Muscle of leg (tissue), 11 donors: Measurements from ENCODE around the gene IMMP2L. TPM values are rescaled to one million over a fixed set of nuclear protein-coding genes. Genes with fewer than 3 reads are reported as not detected.
A peak's percentile ranks its signal among the peaks of the same experiment; 100 is the strongest.

Experiments used
- DNase-seq: peaks from one replicate; pipeline ENCODE4 v3.0.0; 2013
- H3K27ac ChIP-seq: one replicate; pipeline ENCODE4 v1.5.1; 2013; ENCODE audit warnings: mild to moderate bottlenecking, low read length, control low read depth
- H3K27me3 ChIP-seq: one replicate; pipeline ENCODE4 v1.6.1; 2013; ENCODE audit warnings: low read length; ENCODE audit not compliant: control insufficient read depth, insufficient read depth
- H3K36me3 ChIP-seq: one replicate; pipeline ENCODE4 v1.6.1; 2013; ENCODE audit warnings: low read length; ENCODE audit not compliant: control insufficient read depth, insufficient read depth
- H3K4me1 ChIP-seq: one replicate; pipeline ENCODE4 v1.6.1; 2013; ENCODE audit warnings: low read length; ENCODE audit not compliant: control insufficient read depth, insufficient read depth
- H3K4me3 ChIP-seq: one replicate; pipeline ENCODE4 v1.5.1; 2013; ENCODE audit warnings: low read length, control low read depth
- H3K9me3 ChIP-seq: replicated peaks from 2 replicates; pipeline ENCODE4 v1.6.1; 2013; ENCODE audit warnings: low read depth, low read length; ENCODE audit not compliant: control insufficient read depth
- WGBS: methylation state at CpG from one replicate; pipeline ENCODE4 v1.1.5; 2013; ENCODE audit warnings: missing lambda C conversion rate; ENCODE audit not compliant: insufficient coverage; 5-methylcytosine and 5-hydroxymethylcytosine counted together
- polyA plus RNA-seq, 8 donors: library from polyadenylated mRNA; unstranded; fragments of 120-200 nt; gene quantifications; one replicate each; pipeline versions ENCODE4 v1.2.1 to v1.2.3, GENCODE V29; 2013; ENCODE audit warnings: inconsistent platforms in 1 of 8, low replicate concordance in 1 of 8; ENCODE audit not compliant: insufficient read length in 8 of 8, insufficient read depth in 1 of 8
- total RNA-seq: library from RNA; stranded (reverse); fragments of 120-200 nt; gene quantifications from one replicate; pipeline ENCODE4 v1.2.4, GENCODE V29; 2013

The IMMP2L gene
- total and polyA plus RNA-seq, 9 donors, result 15.0 to 20.4 (median 17.1) TPM

DNA sequence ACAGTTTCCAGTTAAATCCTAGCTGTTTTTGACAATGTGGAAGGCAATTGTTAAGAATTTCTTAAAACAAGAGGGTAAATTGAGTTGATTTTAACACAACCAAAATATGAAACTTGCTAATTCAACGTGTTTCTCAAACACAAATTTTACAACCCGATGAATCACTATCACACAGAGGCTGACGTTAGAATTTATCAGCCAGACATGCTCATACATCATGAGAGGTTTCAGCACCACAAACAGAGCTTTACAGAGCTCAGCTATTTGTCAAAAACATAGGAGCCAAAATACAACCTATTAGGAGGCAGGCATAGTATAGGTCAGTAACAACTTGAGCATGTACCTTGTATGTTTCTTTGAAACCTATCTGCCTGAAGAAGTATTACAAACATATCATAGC, 435.3 kb downstream of the IMMP2L start:
- Histone ChIP-seq H3K27me3 (no peaks in the 10 kb centered on the region), H3K4me1 (no peaks in the 10 kb centered on the region), H3K9me3 (no peaks in the 10 kb centered on the region), H3K27ac (no peak overlapping the region), H3K36me3 (no peaks in the 10 kb centered on the region), H3K4me3 (no peak overlapping the region)
- DNase-seq, result no peak
- WGBS, result 30% methylated on average over 2 of the region's 3 CpGs

DNA sequence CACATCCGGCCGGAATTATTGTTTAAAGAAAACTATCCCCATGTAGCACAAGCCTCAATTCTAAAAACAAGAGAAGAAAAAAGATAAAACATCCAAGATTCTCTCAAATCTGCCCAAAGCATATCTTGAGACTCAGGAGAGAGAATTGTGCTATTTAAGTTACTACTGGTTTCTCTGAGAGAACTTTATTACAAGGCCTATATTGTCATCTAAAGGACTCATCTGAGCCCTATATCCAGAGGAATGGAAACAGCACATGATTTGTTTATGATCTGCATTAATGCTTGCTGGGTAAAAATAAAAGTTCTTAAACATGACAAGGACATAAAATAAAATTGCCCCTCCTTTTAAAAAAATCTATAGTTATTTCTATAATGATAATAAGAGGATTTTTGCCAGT, 446.3 kb downstream of the IMMP2L start:
- no CpG with 5 or more reads among the region's 2 CpGs for WGBS
- no peak for DNase-seq
- no peaks in the 10 kb centered on the region for H3K4me1 ChIP-seq

DNA sequence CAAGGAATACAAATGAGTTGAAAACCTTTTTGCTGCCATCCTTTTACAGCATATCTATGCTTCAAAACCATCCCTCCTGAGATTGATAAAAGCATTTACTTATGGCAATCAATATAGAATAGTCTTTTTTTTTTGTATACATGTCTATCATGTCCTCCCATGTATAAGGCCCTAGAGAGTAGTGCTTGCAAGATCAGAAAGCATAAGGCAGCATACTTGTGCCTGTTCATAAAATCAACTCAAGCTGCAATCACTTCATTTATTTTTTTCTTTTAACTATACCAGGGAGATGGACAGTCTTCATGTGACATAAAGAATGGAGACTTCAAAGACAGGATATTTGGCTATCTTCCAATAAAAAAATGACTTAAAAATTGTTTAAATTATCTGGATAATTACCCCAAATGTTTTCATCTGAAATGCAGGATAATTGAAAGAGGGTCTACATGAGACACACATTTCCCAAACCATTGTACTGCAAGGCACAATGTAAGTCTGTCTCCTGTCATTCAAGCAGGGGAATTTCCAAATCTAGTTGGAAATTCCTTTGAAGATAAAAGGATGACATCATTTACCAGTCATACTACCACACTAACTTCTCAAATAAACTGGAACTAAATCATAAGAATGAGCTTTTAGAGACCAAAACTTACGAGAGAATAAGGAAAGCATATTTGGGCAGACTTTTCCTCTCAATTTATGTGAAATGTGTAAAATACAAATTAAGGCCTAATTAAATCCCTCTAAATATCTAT, 448.9 kb downstream of the IMMP2L start:
- WGBS, result no CpG with 5 or more reads among the region's 1 CpG
- Histone ChIP-seq H3K36me3 (no peaks in the 10 kb centered on the region), H3K4me3 (no peak overlapping the region), H3K9me3 (no peaks in the 10 kb centered on the region), H3K27ac (no peak overlapping the region), H3K4me1 (no peaks in the 10 kb centered on the region), H3K27me3 (no peaks in the 10 kb centered on the region)
- DNase-seq, result no peak

More for the DNA sequence above, 446.3 kb downstream of the IMMP2L start:
- no peaks in the 10 kb centered on the region for H3K36me3 ChIP-seq
- no peak overlapping the region for H3K4me3 ChIP-seq
- H3K9me3 ChIP-seq, result no peaks in the 10 kb centered on the region
- H3K27me3 ChIP-seq, result no peaks in the 10 kb centered on the region
- no peak overlapping the region for H3K27ac ChIP-seq

DNA sequence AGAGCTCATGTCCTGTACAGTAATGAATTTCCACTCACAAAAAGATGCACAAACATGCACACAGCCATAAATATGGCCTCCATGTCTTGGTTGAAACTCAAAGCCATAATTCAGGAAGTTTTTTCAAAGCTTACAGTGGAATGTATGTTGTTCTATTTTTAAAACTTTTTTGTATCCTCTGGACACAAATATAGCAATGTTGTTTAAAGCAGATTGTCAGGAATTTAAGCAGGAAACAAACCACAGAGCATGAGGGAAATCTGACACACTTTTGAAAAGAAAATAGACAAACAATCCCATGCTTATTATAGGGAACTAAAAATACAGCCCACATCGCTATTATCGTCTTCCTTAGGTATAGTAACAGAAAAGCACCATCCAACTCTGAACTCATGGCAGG, 449.9 kb downstream of the IMMP2L start:
- no peaks in the 10 kb centered on the region for H3K4me1 ChIP-seq
- peak; percentile 40 for DNase-seq
- H3K27ac ChIP-seq, result no peak overlapping the region
- H3K36me3 ChIP-seq, result no peaks in the 10 kb centered on the region
- no peaks in the 10 kb centered on the region for H3K9me3 ChIP-seq
- WGBS, result no CpG with 5 or more reads among the region's 2 CpGs
- H3K4me3 ChIP-seq, result no peak overlapping the region
- no peaks in the 10 kb centered on the region for H3K27me3 ChIP-seq

DNA sequence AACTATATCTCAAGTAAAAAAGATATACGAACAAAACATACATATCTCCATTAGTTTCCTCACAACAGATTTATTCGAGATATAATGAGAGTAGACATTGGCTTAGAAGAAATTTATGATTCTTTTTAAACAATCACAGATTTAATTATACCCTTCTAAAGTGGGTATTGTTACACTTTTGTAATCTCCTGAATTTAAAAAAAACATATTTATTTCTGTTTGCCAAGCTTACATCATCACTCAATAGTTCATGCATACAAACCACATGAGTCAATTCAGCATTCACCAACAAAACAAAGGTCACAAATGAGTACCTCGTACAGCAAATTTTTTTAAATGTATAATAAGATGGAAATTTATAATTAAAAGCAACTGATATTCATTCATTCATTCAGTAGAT, 453.8 kb downstream of the IMMP2L start:
- Histone ChIP-seq H3K4me1 (no peaks in the 10 kb centered on the region), H3K9me3 (no peaks in the 10 kb centered on the region), H3K27me3 (no peaks in the 10 kb centered on the region), H3K27ac (no peak overlapping the region), H3K36me3 (no peaks in the 10 kb centered on the region), H3K4me3 (no peak overlapping the region)
- no CpG with 5 or more reads among the region's 3 CpGs for WGBS
- no peak for DNase-seq

DNA sequence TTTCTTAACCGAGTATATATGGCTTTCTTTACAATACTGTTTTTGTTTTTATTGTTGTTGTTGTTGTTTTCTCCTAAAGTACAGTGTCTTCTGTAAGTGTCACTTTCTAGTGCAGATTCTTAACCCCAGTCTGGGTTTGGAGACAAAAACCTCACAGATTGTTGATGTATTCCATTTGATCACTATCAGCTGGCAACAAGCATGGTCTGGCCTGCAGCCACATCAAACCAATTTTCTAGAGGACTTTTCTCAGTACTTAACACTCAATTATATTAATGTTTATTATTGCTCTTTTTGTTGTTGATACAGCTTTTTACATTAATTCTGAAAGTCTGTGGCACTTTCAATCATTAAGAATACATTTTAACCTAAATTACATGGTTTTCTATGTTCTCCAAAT, 454.3 kb downstream of the IMMP2L start:
- WGBS, result no CpG with 5 or more reads among the region's 1 CpG
- H3K27ac ChIP-seq, result no peak overlapping the region
- no peaks in the 10 kb centered on the region for H3K9me3 ChIP-seq
- H3K4me1 ChIP-seq, result no peaks in the 10 kb centered on the region
- DNase-seq, result no peak
- H3K27me3 ChIP-seq, result no peaks in the 10 kb centered on the region
- no peak overlapping the region for H3K4me3 ChIP-seq
- H3K36me3 ChIP-seq, result no peaks in the 10 kb centered on the region

DNA sequence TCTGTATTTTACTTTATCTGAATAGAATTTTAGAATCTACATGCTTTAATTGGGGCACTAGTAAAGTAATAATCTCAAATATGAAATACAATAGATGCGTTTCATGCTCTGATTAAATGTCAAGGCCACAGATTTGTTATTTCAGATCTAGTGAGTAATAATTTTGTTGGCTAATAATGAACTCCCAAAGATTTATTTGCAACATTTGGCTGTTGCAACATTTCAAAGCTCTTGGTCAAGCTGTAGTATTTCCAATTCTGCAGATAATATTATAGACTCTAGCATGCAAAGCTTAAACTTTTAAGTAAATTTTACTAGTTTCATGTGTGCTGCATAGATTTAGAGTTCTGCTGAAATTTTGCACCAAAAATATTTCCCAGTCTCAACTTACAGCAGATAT, 454.7 kb downstream of the IMMP2L start:
- H3K4me3 ChIP-seq, result no peak overlapping the region
- H3K27me3 ChIP-seq, result no peaks in the 10 kb centered on the region
- no peaks in the 10 kb centered on the region for H3K36me3 ChIP-seq
- H3K27ac ChIP-seq, result no peak overlapping the region
- no CpG with 5 or more reads among the region's 1 CpG for WGBS
- no peaks in the 10 kb centered on the region for H3K9me3 ChIP-seq
- DNase-seq, result no peak
- no peaks in the 10 kb centered on the region for H3K4me1 ChIP-seq

DNA sequence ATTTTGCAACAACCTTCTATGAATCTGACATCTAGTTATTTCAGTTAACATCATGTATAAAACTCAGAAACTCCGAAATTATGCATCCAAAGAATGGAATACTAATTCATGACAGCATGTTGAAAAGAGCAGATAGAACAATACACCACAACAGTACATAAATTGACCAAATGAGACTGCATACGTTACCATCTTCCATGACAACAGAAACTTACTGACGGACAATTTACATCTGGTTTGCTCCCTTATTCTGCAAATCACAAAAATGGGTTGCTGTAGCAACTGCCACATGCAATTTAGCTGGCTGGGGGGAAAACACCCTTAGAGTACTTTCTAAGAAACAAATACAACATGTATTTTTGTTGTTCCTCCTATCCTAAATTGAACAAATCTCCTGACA, 457.0 kb downstream of the IMMP2L start:
- DNase-seq, result no peak
- no CpG with 5 or more reads among the region's 3 CpGs for WGBS
- Histone ChIP-seq H3K27me3 (no peaks in the 10 kb centered on the region), H3K27ac (no peak overlapping the region), H3K4me3 (no peak overlapping the region), H3K36me3 (no peaks in the 10 kb centered on the region), H3K4me1 (no peaks in the 10 kb centered on the region), H3K9me3 (no peaks in the 10 kb centered on the region)

DNA sequence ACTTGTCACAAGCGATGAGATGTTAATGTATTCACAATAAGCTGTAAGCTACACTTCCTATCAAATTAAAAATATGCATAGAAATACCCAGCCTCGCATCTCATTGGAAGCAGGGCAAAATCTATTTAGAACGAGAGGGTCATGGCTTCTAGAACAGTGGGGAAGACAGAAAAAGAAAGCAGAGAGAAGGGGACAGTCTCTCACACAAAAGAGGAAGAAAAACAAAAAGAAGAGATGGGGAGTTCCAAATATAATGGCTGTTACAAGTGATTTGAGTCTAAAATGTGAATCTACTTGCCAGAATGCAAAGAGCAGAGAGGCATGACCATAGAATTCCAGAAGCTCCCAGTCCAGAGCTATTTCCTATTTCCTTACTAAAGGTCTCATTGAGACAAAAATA, 457.6 kb downstream of the IMMP2L start:
- Histone ChIP-seq H3K4me3 (no peak overlapping the region), H3K4me1 (no peaks in the 10 kb centered on the region)
- WGBS, result no CpG with 5 or more reads among the region's 3 CpGs

DNA sequence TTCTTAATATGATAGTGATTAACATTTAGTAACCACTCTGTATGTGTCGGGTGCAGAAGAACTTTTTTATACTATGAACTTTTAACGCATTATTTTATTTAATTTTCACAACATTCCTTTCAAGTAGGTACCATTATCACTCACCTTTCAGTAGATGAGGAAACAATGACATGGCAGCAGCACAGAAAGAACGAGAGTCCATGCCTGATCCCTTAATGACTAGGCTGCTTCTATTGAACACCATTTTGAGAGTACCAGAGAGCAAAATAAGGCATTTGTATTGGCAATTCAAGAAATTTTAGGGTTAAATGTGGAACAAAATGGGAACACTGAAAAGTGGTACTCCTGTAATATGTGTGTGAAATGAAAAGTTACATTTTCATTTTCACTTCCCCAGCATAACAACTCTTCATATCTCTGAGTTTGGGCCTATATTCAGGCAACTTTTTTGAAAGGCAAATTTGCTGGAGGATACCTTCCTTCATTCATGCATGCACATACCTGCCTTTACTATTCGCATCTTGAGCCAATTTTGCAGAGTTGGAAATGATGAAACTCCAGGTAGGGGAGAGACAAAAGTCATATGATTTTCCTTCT, 458.5 kb downstream of the IMMP2L start:
- H3K27ac ChIP-seq, result no peak overlapping the region
- no peak overlapping the region for H3K4me3 ChIP-seq
- no peaks in the 10 kb centered on the region for H3K27me3 ChIP-seq
- no peaks in the 10 kb centered on the region for H3K9me3 ChIP-seq
- H3K36me3 ChIP-seq, result no peaks in the 10 kb centered on the region
- no peaks in the 10 kb centered on the region for H3K4me1 ChIP-seq
- no peak for DNase-seq
- WGBS, result no CpG with 5 or more reads among the region's 4 CpGs

More for the DNA sequence above, 457.6 kb downstream of the IMMP2L start:
- H3K9me3 ChIP-seq, result no peaks in the 10 kb centered on the region
- H3K27me3 ChIP-seq, result no peaks in the 10 kb centered on the region
- H3K27ac ChIP-seq, result no peak overlapping the region
- H3K36me3 ChIP-seq, result no peaks in the 10 kb centered on the region
- no peak for DNase-seq
